Measurements from ENCODE around the gene AUTS2.

Gene AUTS2

GRCh38 chr7:70015353-70015752, 417.1 kb downstream of the AUTS2 start:
- no peak for DNase-seq

GRCh38 chr7:70016044-70016770, 417.9 kb downstream of the AUTS2 start:
- DNase-seq = peak; percentile 16

- DNase-seq = no peak
Observed at GRCh38 chr7:70017357-70017756, 419.1 kb downstream of the AUTS2 start.

GRCh38 chr7:70018700-70019099, 420.4 kb downstream of the AUTS2 start:
- DNase-seq = no peak

GRCh38 chr7:70027867-70028266, 429.6 kb downstream of the AUTS2 start:
- DNase-seq = no peak

- no peak for DNase-seq
Observed at GRCh38 chr7:70028620-70029019, 430.3 kb downstream of the AUTS2 start.

- no peak for DNase-seq
Observed at GRCh38 chr7:70029993-70030392, 431.7 kb downstream of the AUTS2 start.

- DNase-seq = no peak
Observed at GRCh38 chr7:70030745-70031144, 432.5 kb downstream of the AUTS2 start.

GRCh38 chr7:70031245-70031644, 433.0 kb downstream of the AUTS2 start:
- DNase-seq = no peak

GRCh38 chr7:70032649-70033048, 434.4 kb downstream of the AUTS2 start:
- DNase-seq = no peak

GRCh38 chr7:70033226-70033625, 435.0 kb downstream of the AUTS2 start:
- DNase-seq = peak; percentile 40

GRCh38 chr7:70034999-70035398, 436.7 kb downstream of the AUTS2 start:
- no peak for DNase-seq

- no peak for DNase-seq
Observed at GRCh38 chr7:70035519-70035918, 437.2 kb downstream of the AUTS2 start.

GRCh38 chr7:70035955-70036354, 437.7 kb downstream of the AUTS2 start:
- DNase-seq = no peak

GRCh38 chr7:70036695-70037094, 438.4 kb downstream of the AUTS2 start:
- no peak for DNase-seq

- no peak for DNase-seq
Observed at GRCh38 chr7:70037171-70037933, 439.1 kb downstream of the AUTS2 start.

GRCh38 chr7:70040051-70040450, 441.8 kb downstream of the AUTS2 start:
- no peak for DNase-seq

- peak; percentile 23 for DNase-seq
Observed at GRCh38 chr7:70040970-70041766, 442.9 kb downstream of the AUTS2 start.

GRCh38 chr7:70042533-70042932, 444.3 kb downstream of the AUTS2 start:
- no peak for DNase-seq

GRCh38 chr7:70043015-70043538, 444.8 kb downstream of the AUTS2 start:
- DNase-seq = no peak

GRCh38 chr7:70044064-70044463, 445.8 kb downstream of the AUTS2 start:
- DNase-seq = no peak

GRCh38 chr7:70044525-70044924, 446.2 kb downstream of the AUTS2 start:
- no peak for DNase-seq

GRCh38 chr7:70044981-70045380, 446.7 kb downstream of the AUTS2 start:
- no peak for DNase-seq

All from suppressor macrophage treated with lipopolysaccharide for 4 hours (primary cell).